ENCODE data around the gene LRBA. TPM values are rescaled to one million over a fixed set of nuclear protein-coding genes. Genes with fewer than 3 reads are reported as not detected.
"Not testable (repeated sequence)": the region's sequence is repeated elsewhere in the genome, so short reads cannot be mapped to it uniquely, and the experiment has no call there.

Gene LRBA
- 11.2 and 16.6 TPM in 2 replicates for total RNA-seq (2014; rRNA removed; shearing (Covaris generic))

GRCh38 chr4:151014521-151015458 is at the start of gene LRBA:
Gene LRBA, minus strand, starts transcription at chr4:151015284. Its CDS starts 642 bp downstream, at chr4:151014642.
- peak; percentile 65 for DNase-seq (ENCODE audit: low read depth)

GRCh38 chr4:151063143-151063542 is 48.1 kb upstream of the LRBA start:
- DNase-seq (ENCODE audit: low read depth) = not testable (repeated sequence)

- DNase-seq (ENCODE audit: low read depth) = no peak
Measured at GRCh38 chr4:151055539-151055938, 40.5 kb upstream of the LRBA start.

GRCh38 chr4:151052785-151053184 is 37.7 kb upstream of the LRBA start:
- no peak for DNase-seq (ENCODE audit: low read depth)

- no peak for DNase-seq (ENCODE audit: low read depth)
Measured at GRCh38 chr4:151049430-151049884, 34.4 kb upstream of the LRBA start.

- DNase-seq (ENCODE audit: low read depth) = no peak
Measured at GRCh38 chr4:151048913-151049312, 33.8 kb upstream of the LRBA start.

- DNase-seq (ENCODE audit: low read depth) = no peak
Measured at GRCh38 chr4:151046609-151047008, 31.5 kb upstream of the LRBA start.

- DNase-seq (ENCODE audit: low read depth) = peak; percentile 4
Measured at GRCh38 chr4:151045907-151046306, 30.8 kb upstream of the LRBA start.

GRCh38 chr4:151043803-151044515 is 28.9 kb upstream of the LRBA start:
- no peak for DNase-seq (ENCODE audit: low read depth)

GRCh38 chr4:151039733-151040132 is 24.6 kb upstream of the LRBA start:
- no peak for DNase-seq (ENCODE audit: low read depth)

- no peak for DNase-seq (ENCODE audit: low read depth)
Measured at GRCh38 chr4:151038452-151039157, 23.5 kb upstream of the LRBA start.

- no peak for DNase-seq (ENCODE audit: low read depth)
Measured at GRCh38 chr4:151035911-151036310, 20.8 kb upstream of the LRBA start.

- DNase-seq (ENCODE audit: low read depth) = no peak
Measured at GRCh38 chr4:151035328-151035727, 20.2 kb upstream of the LRBA start.

GRCh38 chr4:151034829-151035228 is 19.7 kb upstream of the LRBA start:
- DNase-seq (ENCODE audit: low read depth) = no peak

GRCh38 chr4:151031831-151032605 is 16.9 kb upstream of the LRBA start:
- peak; percentile 59 for DNase-seq (ENCODE audit: low read depth)

- no peak for DNase-seq (ENCODE audit: low read depth)
Measured at GRCh38 chr4:151029537-151029936, 14.5 kb upstream of the LRBA start.

GRCh38 chr4:151029006-151029405 is 13.9 kb upstream of the LRBA start:
- not testable (repeated sequence) for DNase-seq (ENCODE audit: low read depth)

GRCh38 chr4:151025759-151026158 is 10.7 kb upstream of the LRBA start:
- DNase-seq (ENCODE audit: low read depth) = peak; percentile 1

GRCh38 chr4:151022586-151022985 is 7.5 kb upstream of the LRBA start:
- no peak for DNase-seq (ENCODE audit: low read depth)

- DNase-seq (ENCODE audit: low read depth) = no peak
Measured at GRCh38 chr4:151021637-151022334, 6.7 kb upstream of the LRBA start.

Data from Daoy (cell line).